DND-41 (cell line): Measurements from ENCODE around the gene ZNF398.

ENCODE experiments used
- ATAC-seq: fragments of 200-7000 bp; cut with Tn5 transposase; 3 replicates; pipeline ENCODE4 v1.9.1; 2021; ENCODE audit warnings: low read depth; ENCODE audit not compliant: insufficient read depth
- DNase-seq: peaks from one replicate; pipeline ENCODE4 v3.0.0-alpha.2; 2020
- H2AFZ ChIP-seq: 2 replicates; pipeline ENCODE4 v1.6.0; 2012; ENCODE audit warnings: low read depth, low read length
- H3K27ac ChIP-seq: 2 replicates; pipeline ENCODE4 v1.5.1; 2012; ENCODE audit warnings: low read length, inconsistent platforms
- H3K27me3 ChIP-seq: fragments of 200-600 bp; sonication (generic); 2 replicates; pipeline ENCODE4 v1.6.0; 2012; ENCODE audit warnings: low read length, mild to moderate bottlenecking, inconsistent platforms; ENCODE audit not compliant: insufficient read depth, poor library complexity
- H3K36me3 ChIP-seq: 2 replicates; pipeline ENCODE4 v1.5.1; 2012; ENCODE audit warnings: low read length, inconsistent platforms; ENCODE audit not compliant: insufficient read depth
- H3K4me1 ChIP-seq: 2 replicates; pipeline ENCODE4 v1.5.1; 2012; ENCODE audit warnings: mild to moderate bottlenecking, low read length; ENCODE audit not compliant: insufficient read depth
- H3K4me2 ChIP-seq: 2 replicates; pipeline ENCODE4 v1.6.0; 2012; ENCODE audit warnings: mild to moderate bottlenecking, moderate library complexity, low read length, inconsistent platforms; ENCODE audit not compliant: insufficient read depth
- H3K4me3 ChIP-seq, 2 experiments: fragments of 200-600 bp in 1 of 2; shearing (Covaris generic) in 1 of 2; 2 replicates each; pipeline ENCODE4 v1.5.1; 2012 to 2016; ENCODE audit warnings: inconsistent platforms in 2 of 2, low read length in 2 of 2, mild to moderate bottlenecking in 2 of 2, low read depth in 1 of 2, moderate library complexity in 1 of 2
- H3K79me2 ChIP-seq: 2 replicates; pipeline ENCODE4 v1.6.0; 2012; ENCODE audit warnings: low read length, inconsistent platforms; ENCODE audit not compliant: insufficient read depth
- H3K9ac ChIP-seq: 2 replicates; pipeline ENCODE4 v1.6.0; 2012; ENCODE audit warnings: low read depth, mild to moderate bottlenecking, inconsistent platforms, low read length, moderate library complexity
- H3K9me3 ChIP-seq: 2 replicates; pipeline ENCODE4 v1.5.1; 2012; ENCODE audit warnings: low read length, moderate library complexity, mild to moderate bottlenecking, inconsistent platforms; ENCODE audit not compliant: insufficient read depth, severe bottlenecking
- H4K20me1 ChIP-seq: 2 replicates; pipeline ENCODE4 v1.6.0; 2012; ENCODE audit warnings: low read length; ENCODE audit not compliant: insufficient read depth
- EZH2 ChIP-seq: IDR thresholded peaks from 3 replicates; pipeline ENCODE4 v1.6.1; 2012; ENCODE audit warnings: borderline replicate concordance, low read depth, mild to moderate bottlenecking, moderate library complexity, low read length, inconsistent platforms; ENCODE audit not compliant: severe bottlenecking
- TF ChIP-seq, protein P1 (sequence below): IDR thresholded peaks from 2 replicates; pipeline ENCODE4 v1.5.1; 2012; ENCODE audit warnings: borderline replicate concordance, low read length, moderate library complexity, mild to moderate bottlenecking; ENCODE audit not compliant: poor library complexity, severe bottlenecking; ENCODE audit errors: extremely low read depth

ZNF398 gene

DNA sequence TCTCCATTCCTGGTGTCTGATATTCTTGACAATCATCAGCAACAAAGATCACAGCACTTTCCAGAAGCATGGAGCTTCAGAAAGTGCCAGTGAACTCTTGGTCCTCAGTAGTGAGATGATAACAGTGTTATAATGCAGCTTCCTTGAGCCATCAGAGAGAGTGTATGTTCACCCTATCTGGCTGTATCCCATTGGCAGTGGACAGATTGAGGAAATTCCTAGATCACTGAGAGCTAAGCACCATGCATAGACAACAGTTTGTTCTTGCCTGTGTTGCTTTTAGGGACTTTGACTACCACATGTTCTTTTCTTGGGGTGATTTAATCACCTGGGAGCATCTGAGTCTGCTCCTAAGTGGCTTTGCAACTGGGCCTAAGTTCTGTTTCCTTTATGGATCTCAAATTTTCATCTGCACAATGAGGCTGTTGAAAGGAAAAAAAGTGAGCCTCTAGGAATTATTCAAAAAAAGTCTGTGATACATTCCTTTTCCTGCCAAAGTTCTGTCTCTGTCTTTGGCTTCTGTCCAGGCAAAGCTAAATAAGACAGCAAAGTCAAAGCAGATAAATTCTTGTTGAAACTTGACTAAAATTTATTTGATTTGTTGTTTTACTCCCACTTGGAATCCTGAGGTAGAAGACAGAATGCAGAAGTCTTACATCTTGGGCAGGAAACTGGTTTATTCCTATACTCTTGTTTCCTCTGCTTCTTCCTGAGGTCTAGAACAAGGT, 33.6 kb downstream of the ZNF398 start:
- TF ChIP-seq, protein P1, sequence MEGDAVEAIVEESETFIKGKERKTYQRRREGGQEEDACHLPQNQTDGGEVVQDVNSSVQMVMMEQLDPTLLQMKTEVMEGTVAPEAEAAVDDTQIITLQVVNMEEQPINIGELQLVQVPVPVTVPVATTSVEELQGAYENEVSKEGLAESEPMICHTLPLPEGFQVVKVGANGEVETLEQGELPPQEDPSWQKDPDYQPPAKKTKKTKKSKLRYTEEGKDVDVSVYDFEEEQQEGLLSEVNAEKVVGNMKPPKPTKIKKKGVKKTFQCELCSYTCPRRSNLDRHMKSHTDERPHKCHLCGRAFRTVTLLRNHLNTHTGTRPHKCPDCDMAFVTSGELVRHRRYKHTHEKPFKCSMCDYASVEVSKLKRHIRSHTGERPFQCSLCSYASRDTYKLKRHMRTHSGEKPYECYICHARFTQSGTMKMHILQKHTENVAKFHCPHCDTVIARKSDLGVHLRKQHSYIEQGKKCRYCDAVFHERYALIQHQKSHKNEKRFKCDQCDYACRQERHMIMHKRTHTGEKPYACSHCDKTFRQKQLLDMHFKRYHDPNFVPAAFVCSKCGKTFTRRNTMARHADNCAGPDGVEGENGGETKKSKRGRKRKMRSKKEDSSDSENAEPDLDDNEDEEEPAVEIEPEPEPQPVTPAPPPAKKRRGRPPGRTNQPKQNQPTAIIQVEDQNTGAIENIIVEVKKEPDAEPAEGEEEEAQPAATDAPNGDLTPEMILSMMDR: no peak
- TF ChIP-seq EZH2: no peak
- peaks cover 59% of the 10 kb centered on the region for H3K36me3 ChIP-seq
- no peak for DNase-seq

DNA sequence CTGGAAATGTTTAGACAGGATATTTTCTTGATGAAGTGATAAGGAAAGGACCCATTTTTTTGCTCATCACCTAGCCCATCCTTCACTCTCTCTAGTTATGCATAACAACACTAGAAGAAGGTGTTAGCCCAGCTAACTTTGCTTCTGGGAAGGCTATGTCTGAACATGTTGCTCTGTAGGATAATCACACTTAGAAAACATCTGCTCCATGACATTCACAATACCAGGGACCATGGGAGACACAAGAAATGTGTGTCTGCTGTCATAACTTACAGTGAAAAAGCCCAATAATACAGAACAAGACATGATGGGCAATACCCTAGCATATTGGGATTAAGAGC, 34.2 kb downstream of the ZNF398 start:
- DNase-seq (no peak), ATAC-seq (no peak)
- H3K4me2 ChIP-seq: no peak overlapping the region
- H3K27me3 ChIP-seq: no peaks in the 10 kb centered on the region
- no peak overlapping the region for H2AFZ ChIP-seq
- no peak overlapping the region for H3K4me3 ChIP-seq
- no peak for TF ChIP-seq EZH2
- TF ChIP-seq, protein P1: no peak
- no peaks in the 10 kb centered on the region for H3K4me1 ChIP-seq
- H3K27ac ChIP-seq: no peak overlapping the region
- H3K9ac ChIP-seq: no peak overlapping the region
- H3K79me2 ChIP-seq: no peaks in the 10 kb centered on the region
- H3K9me3 ChIP-seq: no peaks in the 10 kb centered on the region
- no peaks in the 10 kb centered on the region for H4K20me1 ChIP-seq
- peaks cover 55% of the 10 kb centered on the region for H3K36me3 ChIP-seq

More for the DNA sequence above, 33.6 kb downstream of the ZNF398 start:
- H3K4me3 ChIP-seq: no peak overlapping the region
- no peaks in the 10 kb centered on the region for H4K20me1 ChIP-seq
- H3K4me1 ChIP-seq: no peaks in the 10 kb centered on the region
- H2AFZ ChIP-seq: no peak overlapping the region
- H3K79me2 ChIP-seq: no peaks in the 10 kb centered on the region
- H3K27ac ChIP-seq: no peak overlapping the region
- ATAC-seq: no peak
- no peaks in the 10 kb centered on the region for H3K9me3 ChIP-seq
- no peak overlapping the region for H3K9ac ChIP-seq
- H3K27me3 ChIP-seq: no peaks in the 10 kb centered on the region
- H3K4me2 ChIP-seq: no peak overlapping the region

DNA sequence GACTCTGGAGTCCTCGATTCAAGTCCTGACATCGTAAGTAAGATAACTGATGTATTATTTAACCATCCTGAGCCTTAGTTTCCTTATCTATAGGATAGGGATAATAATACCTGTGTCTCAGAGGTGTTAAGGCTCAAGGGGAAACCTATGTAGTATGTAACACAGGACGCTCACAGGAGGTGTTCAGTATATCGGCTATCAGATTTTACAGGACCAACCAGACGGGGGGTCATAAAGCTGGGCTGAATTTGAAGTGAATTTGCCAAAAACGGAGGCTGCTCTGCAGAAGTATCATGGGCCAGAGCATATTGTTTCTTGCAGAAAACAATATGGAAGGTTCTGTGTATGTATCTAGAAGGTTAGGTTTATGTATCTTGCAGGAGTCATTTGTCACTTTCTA, 37.0 kb downstream of the ZNF398 start:
- DNase-seq: no peak
- Histone ChIP-seq H3K79me2 (no peaks in the 10 kb centered on the region), H3K27ac (no peak overlapping the region), H3K4me3 (no peak overlapping the region), H3K4me1 (no peaks in the 10 kb centered on the region), H3K9ac (no peak overlapping the region), H3K36me3 (peaks cover 28% of the 10 kb centered on the region), H3K4me2 (no peak overlapping the region), H3K27me3 (no peaks in the 10 kb centered on the region), H3K9me3 (no peaks in the 10 kb centered on the region), H4K20me1 (no peaks in the 10 kb centered on the region), H2AFZ (no peak overlapping the region)
- TF ChIP-seq, protein P1: no peak
- no peak for TF ChIP-seq EZH2
- ATAC-seq: no peak
